NT2/D1 (cell line): ENCODE results near the gene PPA1.

Source experiments
- SUZ12 ChIP-seq: IDR thresholded peaks from 2 replicates; pipeline ENCODE4 v1.6.1; 2011; ENCODE audit not compliant: insufficient read length, insufficient read depth; ENCODE audit errors: extremely low read depth
- YY1 ChIP-seq: IDR thresholded peaks from 2 replicates; pipeline ENCODE4 v1.6.1; 2011; ENCODE audit not compliant: insufficient read length, insufficient read depth
- ZNF274 ChIP-seq: IDR thresholded peaks from 2 replicates; pipeline ENCODE4 v1.6.1; 2011; ENCODE audit warnings: mild to moderate bottlenecking, low read depth, low read length

- TF ChIP-seq ZNF274 (no peak), SUZ12 (no peak), YY1 (no peak)
Measured at GRCh38 chr10:70254778-70255328, 21.6 kb upstream of the PPA1 start.
